ENCODE data around the gene RFT1. TPM values are rescaled to one million over a fixed set of nuclear protein-coding genes. Genes with fewer than 3 reads are reported as not detected.
A peak's percentile ranks its signal among the peaks of the same experiment; 100 is the strongest.

The RFT1 gene
- total and polyA plus RNA-seq, 2 donors (not counting 3 experiments of a cell fraction or from before 2014, with no cell fraction given), result 29.8 to 39.9 TPM

- Histone ChIP-seq H2AFZ (ENCODE audit: low read depth, low read length) (peak overlapping the region; percentile 9), H3K4me2 (ENCODE audit: insufficient read depth, low read length) (peak overlapping the region; percentile 20), H3K4me3 (replicated peaks in 1 of 3; ENCODE audit: insufficient read depth in 1 of 3, low read depth in 1 of 3, low read length in 3 of 3) (no peak overlapping the region), H4K20me1 (replicated peaks; ENCODE audit: control insufficient read depth, extremely low read depth, insufficient read depth, low read length) (no peaks in the 10 kb centered on the region), H3K36me3 (ENCODE audit: control insufficient read depth in 2 of 2, extremely low read depth in 1 of 2, insufficient read depth in 2 of 2, low read length in 2 of 2) (no peaks in the 10 kb centered on the region), H3K9me1 (replicated peaks; ENCODE audit: control insufficient read depth, extremely low read depth, insufficient read depth, low read length) (no peaks in the 10 kb centered on the region), H3K79me2 (ENCODE audit: control insufficient read depth, insufficient read depth, low read length) (peaks cover 6% of the 10 kb centered on the region), H3K27ac (ENCODE audit: insufficient read depth, low read depth, low read length) (peak overlapping the region; percentile 5), H3K27me3 (ENCODE audit: control insufficient read depth in 2 of 2, insufficient read depth in 2 of 2, low read length in 2 of 2) (no peaks in the 10 kb centered on the region), H3K9ac (replicated peaks; ENCODE audit: extremely low read depth, insufficient read depth, low read length) (no peak overlapping the region), H3K9me3 (replicated peaks; ENCODE audit: control insufficient read depth, insufficient read depth, low read length) (no peaks in the 10 kb centered on the region), H3K4me1 (ENCODE audit: control insufficient read depth, extremely low read depth, insufficient read depth, low read length) (peaks cover 17% of the 10 kb centered on the region)
- dilution Hi-C loops (cut with MboI; ENCODE audit: extremely low pct_ligation_motif_present, low sequenced_read_pairs) (no loop called here), intact Hi-C loops (cut with micrococcal nuclease) (no loop called here)
- FAIRE-seq, result peak; percentile 99
- TF ChIP-seq POLR2AphosphoS5 (IDR thresholded peaks at IDR 0.05; ENCODE audit: insufficient read depth, low read depth, low read length), result peak; percentile 64
- no peak for TF ChIP-seq MYC (IDR thresholded peaks at IDR 0.05; ENCODE audit: low read depth, low read length)
- POLR2A ChIA-PET, result no interaction called here
- CTCF ChIA-PET, result interaction anchor here (1.2 to 2.1 kb wide), 4 partner anchors 23 to 53 kb away, joined by 3 to 9 read pairs (median 6); no protein-coding TSS in a partner anchor
- BruUV-seq (replicated peaks), result no TSS peak
- peak; percentile 24 for DNase-seq (ENCODE audit: low read depth, low spot score)
These were observed 36.6 kb upstream of the RFT1 start for GRCh38 chr3:53166781-53167291.

GRCh38 chr3:53166206-53166605, 36.0 kb upstream of the RFT1 start:
- dilution Hi-C loops (cut with MboI; ENCODE audit: extremely low pct_ligation_motif_present, low sequenced_read_pairs), result no loop called here
- Histone ChIP-seq H3K4me2 (ENCODE audit: insufficient read depth, low read length) (no peak overlapping the region), H3K79me2 (ENCODE audit: control insufficient read depth, insufficient read depth, low read length) (peaks cover 6% of the 10 kb centered on the region), H3K9me1 (replicated peaks; ENCODE audit: control insufficient read depth, extremely low read depth, insufficient read depth, low read length) (no peaks in the 10 kb centered on the region), H3K36me3 (ENCODE audit: control insufficient read depth in 2 of 2, extremely low read depth in 1 of 2, insufficient read depth in 2 of 2, low read length in 2 of 2) (no peaks in the 10 kb centered on the region), H2AFZ (ENCODE audit: low read depth, low read length) (no peak overlapping the region), H3K9ac (replicated peaks; ENCODE audit: extremely low read depth, insufficient read depth, low read length) (no peak overlapping the region), H3K4me1 (ENCODE audit: control insufficient read depth, extremely low read depth, insufficient read depth, low read length) (peaks cover 17% of the 10 kb centered on the region), H4K20me1 (replicated peaks; ENCODE audit: control insufficient read depth, extremely low read depth, insufficient read depth, low read length) (no peaks in the 10 kb centered on the region), H3K4me3 (replicated peaks in 1 of 3; ENCODE audit: insufficient read depth in 1 of 3, low read depth in 1 of 3, low read length in 3 of 3) (no peak overlapping the region), H3K27me3 (ENCODE audit: control insufficient read depth in 2 of 2, insufficient read depth in 2 of 2, low read length in 2 of 2) (no peaks in the 10 kb centered on the region), H3K9me3 (replicated peaks; ENCODE audit: control insufficient read depth, insufficient read depth, low read length) (no peaks in the 10 kb centered on the region), H3K27ac (ENCODE audit: insufficient read depth, low read depth, low read length) (no peak overlapping the region)
- TF ChIP-seq GATA2 (IDR thresholded peaks at IDR 0.05; ENCODE audit: insufficient read depth, insufficient read length, low read depth, low read length) (no peak), MAX (IDR thresholded peaks at IDR 0.05; ENCODE audit: insufficient read depth, insufficient read length) (no peak), POLR2AphosphoS5 (IDR thresholded peaks at IDR 0.05; ENCODE audit: insufficient read depth, low read depth, low read length) (no peak), EZH2 (IDR thresholded peaks at IDR 0.05; ENCODE audit: borderline replicate concordance, low read depth, low read length, severe bottlenecking) (no peak), MYC (IDR thresholded peaks at IDR 0.05; ENCODE audit: low read depth, low read length) (no peak), JUN (IDR thresholded peaks at IDR 0.05; ENCODE audit: borderline replicate concordance, insufficient read depth, insufficient read length, low read depth) (no peak), FOS (IDR thresholded peaks at IDR 0.05; ENCODE audit: borderline replicate concordance, insufficient read depth, low read length) (no peak), CTCF (IDR thresholded peaks at IDR 0.05; ENCODE audit: extremely low read depth in 1 of 2, insufficient read depth in 1 of 2, low read depth in 1 of 2, low read length in 2 of 2) (no peak), POLR2A (IDR thresholded peaks at IDR 0.05; ENCODE audit: low read depth, low read length) (no peak)
- no peak for DNase-seq (ENCODE audit: low read depth, low spot score)
- BruUV-seq (replicated peaks), result no TSS peak
- no peak for FAIRE-seq
- intact Hi-C loops (cut with micrococcal nuclease), result no loop called here
- ChIA-PET CTCF (interaction anchor here (1.4 kb wide), 1 partner anchor 52 kb away, joined by 5 read pairs; no protein-coding TSS in a partner anchor), POLR2A (no interaction called here)
